Suprapubic skin (tissue), 4 donors: ENCODE data around the gene TSR3. TPM values are rescaled to one million over a fixed set of nuclear protein-coding genes. Genes with fewer than 3 reads are reported as not detected.
A peak's percentile ranks its signal among the peaks of the same experiment; 100 is the strongest.

Experiments
- DNase-seq, 2 donors: peaks; one replicate each; pipeline ENCODE4 v3.0.0-alpha.2; 2019; ENCODE audit warnings: low spot score in 2 of 2
- H3K27ac ChIP-seq: fragments of 200-600 bp; sonication (generic); one replicate; pipeline ENCODE4 v1.5.1; 2019
- H3K27me3 ChIP-seq: fragments of 200-600 bp; sonication (generic); one replicate; pipeline ENCODE4 v1.5.1; 2019
- H3K36me3 ChIP-seq: fragments of 200-600 bp; sonication (generic); one replicate; pipeline ENCODE4 v1.5.1; 2019
- H3K4me1 ChIP-seq: fragments of 200-600 bp; sonication (generic); one replicate; pipeline ENCODE4 v1.5.1; 2019
- H3K4me3 ChIP-seq: fragments of 200-600 bp; sonication (generic); one replicate; pipeline ENCODE4 v1.5.1; 2019; ENCODE audit warnings: mild to moderate bottlenecking
- H3K9me3 ChIP-seq: fragments of 200-600 bp; sonication (generic); one replicate; pipeline ENCODE4 v1.5.1; 2019
- CTCF ChIP-seq, 2 donors: fragments of 200-600 bp in 1 of 2; fragments of 450-650 bp in 1 of 2; sonication (generic) in 1 of 2; IDR thresholded peaks; one replicate each; pipeline ENCODE4 v1.5.1; 2016 to 2019; ENCODE audit warnings: antibody characterized with exemption in 2 of 2, mild to moderate bottlenecking in 1 of 2, moderate library complexity in 1 of 2
- EP300 ChIP-seq: sonication (generic); formaldehyde crosslinking; IDR thresholded peaks from one replicate; pipeline ENCODE4 v1.6.1; 2017; ENCODE audit warnings: antibody characterized with exemption
- POLR2A ChIP-seq, 2 donors: fragments of 450-650 bp; IDR thresholded peaks; one replicate each; pipeline ENCODE4 v1.6.1; 2017; ENCODE audit warnings: antibody characterized with exemption in 2 of 2, mild to moderate bottlenecking in 2 of 2, moderate library complexity in 2 of 2
- POLR2AphosphoS5 ChIP-seq, 3 donors: sonication (generic); formaldehyde crosslinking; IDR thresholded peaks; one replicate each; pipeline ENCODE4 v1.6.1; 2017; ENCODE audit warnings: antibody characterized with exemption in 3 of 3
- WGBS: methylation state at CpG from one replicate; pipeline ENCODE4 v1.1.5; 2018; 5-methylcytosine and 5-hydroxymethylcytosine counted together
- total RNA-seq, 4 donors: library from RNA; depleted of rRNA; stranded (reverse); fragments of >200 nt; gene quantifications; one replicate each; pipeline ENCODE4 v1.1.0, GENCODE V29; 2016

The TSR3 gene
- total RNA-seq, 4 donors from 2014 or later = 48.5 to 70.2 (median 62.1) TPM

DNA sequence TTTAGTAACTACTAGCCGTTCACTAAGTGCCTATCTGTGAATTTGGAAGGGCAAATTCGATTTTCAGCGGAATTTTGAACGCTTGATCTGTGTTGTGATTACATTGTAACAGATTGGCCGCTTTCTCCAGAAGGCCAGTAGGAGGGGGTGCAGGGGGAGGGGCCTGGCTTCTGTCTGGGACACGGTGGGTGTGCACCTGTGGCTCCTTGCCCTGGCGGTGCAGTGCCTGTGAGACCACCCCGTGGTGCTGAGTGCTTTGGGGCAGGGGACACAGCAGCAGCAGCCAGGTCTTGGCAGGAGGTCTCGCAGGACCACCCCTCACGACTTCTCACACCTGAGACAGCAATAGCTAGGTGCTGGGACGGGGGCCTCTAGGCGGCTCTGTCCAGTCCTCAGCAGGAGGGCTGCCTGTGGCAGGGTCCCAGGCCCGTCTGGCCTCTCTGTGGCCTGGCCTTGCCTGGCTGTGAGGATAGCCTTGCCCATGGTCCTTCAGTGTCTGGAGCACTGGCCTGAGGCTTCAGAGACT lies 40.4 kb downstream of the TSR3 start:
- H3K4me1 ChIP-seq = peaks cover 32% of the 10 kb centered on the region
- 10% methylated on average over 2 of the region's 13 CpGs for WGBS

DNA sequence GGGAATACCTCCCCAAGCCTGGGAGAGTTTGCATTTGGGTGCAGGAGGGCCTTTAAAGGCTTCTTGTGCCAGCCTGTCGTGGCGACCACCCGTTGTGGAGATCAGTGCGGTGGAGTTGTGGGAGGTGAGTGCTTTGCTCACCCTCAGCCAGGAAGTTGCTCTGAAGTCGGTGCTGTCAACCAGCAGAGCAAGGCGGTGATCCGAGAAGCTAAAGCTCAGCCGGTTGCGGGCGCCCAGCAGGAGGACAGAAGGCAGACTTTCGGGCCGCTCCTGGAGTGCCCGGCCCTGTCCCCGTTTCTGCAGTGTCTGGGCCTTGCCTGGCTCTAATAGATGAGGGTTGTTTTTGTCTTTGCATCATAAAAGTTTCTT lies 40.9 kb downstream of the TSR3 start:
- Histone ChIP-seq H3K27me3 (no peaks in the 10 kb centered on the region), H3K27ac (no peak overlapping the region), H3K9me3 (no peaks in the 10 kb centered on the region), H3K4me3 (peak overlapping the region; percentile 82), H3K36me3 (peaks cover 22% of the 10 kb centered on the region), H3K4me1 (peaks cover 32% of the 10 kb centered on the region)
- DNase-seq = no peak
- WGBS = 0% methylated on average over 13 of the region's 14 CpGs
- TF ChIP-seq CTCF (IDR thresholded peaks at IDR 0.05) (no peak), POLR2A (IDR thresholded peaks at IDR 0.05) (no peak), EP300 (no peak), POLR2AphosphoS5 (IDR thresholded peaks at IDR 0.05) (no peak)

More for the DNA sequence above, 40.4 kb downstream of the TSR3 start:
- Histone ChIP-seq H3K27me3 (no peaks in the 10 kb centered on the region), H3K27ac (no peak overlapping the region), H3K9me3 (no peaks in the 10 kb centered on the region), H3K36me3 (peaks cover 27% of the 10 kb centered on the region), H3K4me3 (peak overlapping the region; percentile 82)
- no peak for TF ChIP-seq POLR2A (IDR thresholded peaks at IDR 0.05)
- no peak for TF ChIP-seq CTCF (IDR thresholded peaks at IDR 0.05)
- DNase-seq = no peak

GRCh38 chr16:1309888-1310831 lies 41.5 kb downstream of the TSR3 start:
- TF ChIP-seq POLR2A (IDR thresholded peaks at IDR 0.05) = no peak
- no peak for TF ChIP-seq CTCF (IDR thresholded peaks at IDR 0.05)
- no peak for TF ChIP-seq EP300
- TF ChIP-seq POLR2AphosphoS5 (IDR thresholded peaks at IDR 0.05) = no peak
- DNase-seq = no peak
- Histone ChIP-seq H3K27me3 (no peaks in the 10 kb centered on the region), H3K9me3 (no peaks in the 10 kb centered on the region), H3K36me3 (peaks cover 16% of the 10 kb centered on the region), H3K4me3 (peak overlapping the region; percentile 82), H3K4me1 (peaks cover 32% of the 10 kb centered on the region), H3K27ac (peak overlapping the region; percentile 93)
- WGBS = 2% methylated on average over 49 of the region's 77 CpGs

DNA sequence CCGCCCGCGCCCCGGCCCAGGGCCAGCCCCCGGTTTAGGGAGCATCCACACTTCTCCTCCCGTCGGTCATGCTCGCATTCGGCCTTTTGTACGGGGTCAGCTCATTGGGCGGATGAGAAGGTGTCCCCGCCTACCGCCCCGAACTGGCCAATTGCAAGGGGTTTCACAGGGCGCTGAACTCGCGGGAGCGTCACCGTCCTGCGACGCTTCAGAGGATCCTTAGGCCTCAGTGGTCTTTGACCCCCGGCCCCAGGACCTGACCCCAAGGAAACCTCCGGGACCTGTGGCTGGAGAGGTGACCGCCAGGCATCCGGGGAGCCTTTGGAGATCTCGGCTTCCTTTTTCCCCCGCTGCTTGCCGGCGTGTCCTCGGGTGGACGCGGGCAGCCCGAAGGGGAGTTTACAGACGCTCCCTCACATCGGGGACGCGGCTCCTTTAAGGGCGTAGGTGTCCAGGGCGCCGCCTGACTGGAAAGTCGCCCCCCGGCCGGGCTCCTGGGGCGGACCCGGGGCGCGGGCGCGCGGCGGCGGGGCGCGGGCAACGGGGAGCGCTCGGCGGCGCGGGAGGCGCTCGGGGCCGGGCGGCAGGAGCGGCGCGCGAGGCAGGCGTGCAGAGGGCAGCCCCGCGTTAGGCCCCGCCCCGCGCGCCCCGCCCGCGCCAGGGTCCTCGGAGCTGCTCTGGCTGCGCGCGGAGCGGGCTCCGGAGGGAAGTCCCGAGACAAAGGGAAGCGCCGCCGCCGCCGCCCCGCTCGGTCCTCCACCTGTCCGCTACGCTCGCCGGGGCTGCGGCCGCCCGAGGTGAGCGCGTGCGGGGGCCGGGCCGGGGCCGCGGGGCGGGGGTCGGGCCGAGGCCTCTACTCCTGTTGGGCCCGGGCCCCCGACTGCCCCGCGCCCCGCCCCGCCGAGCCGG lies 42.4 kb downstream of the TSR3 start, which contains the start of gene UBE2I:
Gene UBE2I, plus strand, starts transcription at position 660 of the 909 bp plus-strand sequence. CDS start 4,395 bp downstream, outside the sequence.
- peak in 2 of 3 donors; percentile 76 to 91 for TF ChIP-seq POLR2AphosphoS5 (IDR thresholded peaks at IDR 0.05)
- TF ChIP-seq EP300 = no peak
- no peak for TF ChIP-seq CTCF (IDR thresholded peaks at IDR 0.05)
- peak in 1 of 2 donors; percentile 52 for TF ChIP-seq POLR2A (IDR thresholded peaks at IDR 0.05)
- Histone ChIP-seq H3K4me1 (peaks cover 32% of the 10 kb centered on the region), H3K27me3 (no peaks in the 10 kb centered on the region), H3K27ac (peak within 1 kb of the TSS; percentile 93), H3K4me3 (peak within 1 kb of the TSS; percentile 82), H3K9me3 (no peaks in the 10 kb centered on the region), H3K36me3 (peaks cover 6% of the 10 kb centered on the region)
- WGBS = no CpG with 5 or more reads among the region's 117 CpGs
- DNase-seq = peak; percentile 97 to 99
